Hypothalamus (tissue), 51 donors: ENCODE measurements around the gene PPP2R2C.

ENCODE experiments used
- DNase-seq, 51 donors: peaks; one replicate each; lab custom pipeline; 2025; lab: John Stamatoyannopoulos, UW

Gene PPP2R2C

DNA sequence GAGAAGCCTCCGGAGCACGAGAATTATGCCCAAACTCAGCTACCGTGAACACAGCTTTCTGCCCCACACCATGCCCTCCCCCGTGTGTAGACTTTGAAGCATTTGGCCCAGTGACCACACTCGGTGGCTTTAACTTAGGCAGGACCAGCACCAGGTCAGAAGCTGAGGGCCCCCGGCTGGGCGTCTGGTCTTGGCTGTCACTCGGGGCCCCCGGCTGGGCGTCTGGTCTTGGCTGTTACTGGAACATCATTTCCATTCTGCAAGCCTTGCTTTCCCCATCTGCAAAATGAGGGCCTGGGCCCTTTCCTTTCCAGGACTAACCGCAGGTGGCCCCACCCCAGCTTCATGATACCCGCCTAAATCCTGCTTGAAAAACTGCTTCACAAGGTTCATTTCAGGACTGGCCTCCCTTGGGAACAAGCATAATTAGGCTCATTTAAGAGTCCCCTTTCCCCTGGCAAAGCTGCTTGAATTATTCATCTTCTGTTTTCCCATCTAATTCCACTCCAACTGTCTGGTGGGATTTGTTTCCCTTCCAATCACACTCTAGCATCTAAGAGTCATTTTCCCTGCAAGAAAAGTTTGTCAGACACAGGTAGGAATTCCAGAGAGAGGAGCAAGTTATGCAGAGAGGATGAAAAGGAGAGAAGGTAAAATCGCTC is 120.3 kb downstream of the PPP2R2C start:
- no peak for DNase-seq

DNA sequence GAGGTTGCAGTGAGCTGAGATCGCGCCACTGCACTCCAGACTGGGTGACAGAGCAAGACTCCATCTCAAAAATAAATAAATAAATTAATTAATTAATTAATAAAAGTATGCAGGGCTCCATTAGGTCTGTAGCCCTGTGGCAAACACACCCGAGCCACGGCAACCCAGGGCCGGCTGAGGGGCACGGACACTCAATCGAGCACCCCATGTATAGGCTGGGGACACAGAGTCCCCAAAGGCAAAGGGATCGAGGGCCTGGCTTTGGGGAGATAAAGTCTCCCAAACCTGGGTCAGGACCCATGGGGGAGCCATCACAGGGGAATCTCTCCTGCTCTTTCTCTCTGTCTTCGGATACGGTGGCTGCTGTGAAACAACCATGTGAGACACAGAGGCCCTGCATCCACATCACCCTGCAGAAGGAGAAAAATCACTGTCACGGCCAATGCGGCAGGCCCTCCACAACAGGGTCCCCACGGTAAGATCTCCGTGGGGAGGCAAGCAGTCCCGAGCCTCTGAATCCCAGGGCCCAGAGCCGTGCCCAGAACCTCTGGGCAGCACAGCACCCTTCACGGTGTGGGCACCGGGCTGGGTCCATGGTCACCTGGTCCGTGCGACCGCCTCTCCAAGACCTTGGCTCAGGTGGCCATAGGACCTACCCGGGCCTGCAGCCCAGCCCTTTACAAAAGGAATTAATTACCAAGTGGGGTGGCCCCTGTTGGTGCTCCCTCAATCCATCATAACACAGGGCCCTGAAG is 121.0 kb downstream of the PPP2R2C start:
- no peak for DNase-seq

DNA sequence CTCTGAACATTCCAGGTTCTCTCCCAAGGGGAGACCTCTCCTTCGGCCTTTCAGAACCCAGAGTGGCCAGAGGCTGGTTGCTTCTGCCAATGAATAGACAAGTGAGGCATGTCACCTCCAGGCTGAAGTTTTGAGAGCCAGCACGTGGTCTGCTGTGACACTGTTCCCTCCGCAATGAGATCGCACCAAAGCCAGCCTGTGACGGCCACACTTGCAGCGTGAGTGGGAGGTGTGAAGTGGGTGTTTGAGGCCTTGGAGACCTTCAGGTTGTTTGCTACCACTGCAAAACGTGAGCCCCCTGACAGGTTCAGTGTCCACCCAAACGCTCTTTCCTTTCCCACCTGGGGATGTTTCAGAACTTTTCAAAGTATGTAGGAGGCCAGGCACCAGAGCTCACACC is 121.8 kb downstream of the PPP2R2C start:
- DNase-seq = no peak

DNA sequence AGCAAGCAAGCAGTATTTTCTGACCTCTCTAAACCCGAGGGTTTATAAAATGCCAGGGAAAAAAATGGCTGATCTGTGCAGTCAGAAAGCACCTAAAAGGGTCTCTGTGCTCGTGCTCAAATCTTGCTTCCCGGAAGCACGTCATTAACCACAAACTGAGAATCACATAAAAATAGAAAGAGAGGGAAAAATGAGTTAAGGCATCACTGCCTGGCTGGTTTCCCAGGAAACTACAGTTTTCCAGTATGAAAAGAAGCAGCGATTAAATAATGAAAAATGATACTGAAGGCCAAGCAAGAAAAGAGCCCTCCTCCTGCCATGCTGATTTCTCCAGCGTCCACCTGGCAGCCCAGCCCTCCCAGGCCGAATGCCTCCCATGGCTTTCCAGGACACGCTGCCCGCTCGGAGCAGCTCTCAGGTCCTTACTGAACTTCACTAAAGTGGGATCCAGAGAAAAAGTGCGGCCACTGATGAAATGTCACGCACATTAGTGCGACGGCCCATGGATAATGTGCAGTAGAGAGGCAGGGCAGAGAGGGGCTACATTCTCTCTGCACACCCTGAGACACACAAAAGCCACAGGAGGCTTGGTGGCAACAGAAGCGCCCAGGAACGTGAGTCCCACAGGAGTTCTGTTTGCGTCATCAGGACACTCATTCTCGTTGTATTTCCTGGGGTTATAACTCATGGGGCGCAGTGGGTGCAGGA is 122.4 kb downstream of the PPP2R2C start:
- no peak for DNase-seq

DNA sequence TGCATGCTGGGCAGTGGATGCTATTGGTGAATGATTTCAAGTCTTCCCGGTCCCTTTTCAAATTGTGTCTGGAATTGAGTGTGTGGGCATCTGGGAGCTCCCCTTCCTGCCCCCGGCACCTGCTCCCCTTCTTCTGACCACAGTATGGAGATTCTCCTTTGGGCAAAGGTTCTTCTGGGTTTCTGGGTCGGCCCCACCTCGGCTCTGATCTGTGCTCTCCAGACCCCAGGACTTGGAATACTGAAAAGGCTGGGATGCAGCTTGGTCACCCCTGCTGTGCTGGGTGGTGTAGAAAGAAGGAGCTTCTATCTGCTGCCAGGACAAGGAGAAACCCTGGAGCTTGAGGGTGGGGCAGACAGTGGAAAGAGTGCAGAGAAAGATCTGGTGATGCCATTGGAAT is 124.0 kb downstream of the PPP2R2C start:
- DNase-seq = no peak

DNA sequence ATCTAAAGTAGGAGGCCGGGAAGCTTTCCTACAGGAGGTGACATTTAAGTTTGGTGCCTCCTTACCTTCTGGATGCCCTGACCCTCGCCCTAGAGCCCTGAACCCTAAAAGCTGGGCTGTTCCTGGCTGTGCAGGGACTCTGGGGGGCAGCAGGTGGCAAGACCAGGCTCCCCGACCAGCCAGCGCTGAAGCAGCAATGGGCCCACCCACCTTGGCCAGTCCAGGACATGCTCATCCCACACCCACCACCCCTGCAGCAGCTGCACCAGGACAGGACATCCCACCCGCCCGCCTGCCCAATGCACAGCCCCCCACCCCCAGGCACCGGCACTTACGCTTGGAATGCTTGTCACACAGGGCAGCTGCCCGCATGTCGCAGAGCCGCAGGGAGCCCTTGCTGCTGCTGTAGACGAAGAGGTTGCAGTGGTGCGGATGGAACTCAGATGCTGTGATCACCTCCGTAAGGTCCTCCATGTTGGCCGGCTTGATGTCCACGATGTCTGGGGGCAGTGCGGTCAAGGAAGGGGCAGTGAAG is 124.8 kb downstream of the PPP2R2C start:
- no peak for DNase-seq

DNA sequence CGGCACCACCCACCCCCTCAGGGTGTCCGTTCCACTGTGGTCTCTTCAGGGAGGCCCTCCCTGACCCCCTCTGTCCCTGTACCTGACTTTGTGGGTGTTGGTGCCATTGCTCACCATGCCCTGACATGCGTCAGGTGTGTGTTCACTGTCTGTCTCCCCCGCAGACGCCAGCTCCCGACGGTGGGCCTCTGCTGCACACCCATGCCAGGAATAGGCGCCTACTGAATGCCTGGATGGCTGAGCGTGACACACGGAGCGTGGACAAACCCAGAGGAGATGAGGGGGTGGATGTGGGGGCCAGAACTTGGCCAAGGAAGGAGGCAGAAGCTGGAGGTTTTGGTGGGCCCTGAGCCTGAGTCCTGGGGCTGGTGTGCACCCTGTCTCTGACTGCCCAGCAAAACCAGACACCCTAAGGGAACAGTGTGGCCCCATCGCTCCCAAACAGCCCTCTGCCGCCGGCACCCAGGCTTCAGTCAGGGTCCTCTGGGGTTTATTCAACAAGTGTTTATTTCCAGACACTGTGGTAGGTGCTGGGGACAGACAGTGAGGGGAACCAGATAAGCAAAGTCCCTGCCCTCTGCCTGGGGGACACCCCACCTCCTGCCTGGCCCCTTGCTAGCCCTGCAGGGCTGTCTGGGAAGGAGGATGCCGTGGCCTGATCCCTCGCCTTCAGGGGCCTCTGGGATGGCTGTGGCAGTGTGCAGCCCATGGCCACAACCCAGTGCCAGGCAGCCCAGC is 125.9 kb downstream of the PPP2R2C start:
- peak in 1 of 51 donors; percentile 58 for DNase-seq

DNA sequence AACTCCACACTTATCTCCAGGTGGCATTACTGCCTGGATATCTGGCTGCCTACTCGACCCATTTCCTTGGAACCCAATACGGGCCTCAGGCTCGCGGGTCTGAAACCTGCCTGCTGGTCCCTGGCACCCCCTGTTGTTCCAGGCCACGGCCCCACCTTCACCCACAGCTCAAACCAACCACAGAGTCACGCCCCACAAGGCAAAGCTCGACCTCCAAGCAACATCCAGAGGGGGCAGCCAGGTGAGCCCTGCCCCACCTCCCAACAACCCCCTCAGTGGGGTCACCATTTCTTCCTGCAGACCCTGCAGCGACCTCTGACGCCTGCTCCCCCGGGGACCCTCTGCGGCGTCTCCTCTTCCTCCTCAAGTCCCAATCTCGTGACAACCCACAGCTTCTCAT is 126.5 kb downstream of the PPP2R2C start:
- DNase-seq = no peak

DNA sequence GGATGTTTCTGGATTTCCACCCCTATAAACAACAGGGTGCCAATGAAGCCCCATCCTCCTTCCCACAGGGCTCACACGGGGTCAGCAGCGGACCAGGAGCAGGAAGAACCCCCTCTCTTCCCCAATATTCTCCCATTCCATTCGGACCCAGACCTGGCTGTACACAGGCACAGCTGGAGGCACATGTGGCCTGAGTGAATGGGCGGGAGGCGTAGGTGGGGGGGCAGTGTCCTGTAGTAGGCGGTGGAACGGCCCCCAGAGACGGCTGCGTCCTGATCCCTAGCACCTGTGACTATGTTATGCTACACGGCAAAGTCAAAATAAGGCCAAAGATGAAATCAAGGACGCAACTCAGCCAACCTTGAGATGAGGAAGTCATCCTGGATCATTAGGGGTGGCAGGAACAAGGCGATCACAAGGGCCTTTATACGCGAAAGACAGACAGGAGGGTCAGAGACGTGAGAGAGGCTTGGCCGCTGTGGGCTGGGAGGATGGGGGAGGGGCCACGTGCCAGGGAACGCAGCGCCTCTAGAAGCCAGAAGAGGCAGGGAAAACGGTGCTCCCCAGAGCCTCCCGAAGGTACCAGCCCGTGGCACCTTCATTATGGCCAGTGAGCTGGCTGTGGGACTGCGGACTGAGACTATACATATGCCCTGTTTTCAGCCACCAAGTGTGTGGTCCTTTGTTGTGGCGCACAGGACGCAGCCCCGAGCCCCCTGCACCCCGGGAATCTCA is 127.2 kb downstream of the PPP2R2C start:
- DNase-seq = no peak

DNA sequence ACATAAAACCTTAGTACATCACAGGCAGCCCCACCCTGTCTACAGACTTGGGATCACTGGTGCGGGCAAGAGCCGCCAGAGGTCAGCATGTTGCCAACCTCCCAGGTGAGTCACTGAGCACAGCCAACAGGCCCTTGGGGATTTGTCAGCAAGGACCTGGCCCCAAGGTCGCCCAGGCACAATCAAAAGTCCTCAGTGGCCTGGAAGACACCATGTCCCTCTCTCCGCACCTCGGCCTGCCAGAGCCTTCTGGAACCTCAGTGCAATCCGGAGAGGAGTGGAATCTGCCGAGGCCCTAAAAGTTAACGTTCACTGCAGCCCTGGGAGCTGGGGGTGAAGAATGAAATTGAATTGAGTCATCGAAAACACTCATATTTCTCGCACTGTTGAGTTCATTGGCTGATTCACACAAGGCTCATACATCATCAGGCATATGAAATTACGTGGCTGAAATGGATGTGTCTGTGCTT is 128.4 kb downstream of the PPP2R2C start:
- DNase-seq = peak in 1 of 51 donors; percentile 74

DNA sequence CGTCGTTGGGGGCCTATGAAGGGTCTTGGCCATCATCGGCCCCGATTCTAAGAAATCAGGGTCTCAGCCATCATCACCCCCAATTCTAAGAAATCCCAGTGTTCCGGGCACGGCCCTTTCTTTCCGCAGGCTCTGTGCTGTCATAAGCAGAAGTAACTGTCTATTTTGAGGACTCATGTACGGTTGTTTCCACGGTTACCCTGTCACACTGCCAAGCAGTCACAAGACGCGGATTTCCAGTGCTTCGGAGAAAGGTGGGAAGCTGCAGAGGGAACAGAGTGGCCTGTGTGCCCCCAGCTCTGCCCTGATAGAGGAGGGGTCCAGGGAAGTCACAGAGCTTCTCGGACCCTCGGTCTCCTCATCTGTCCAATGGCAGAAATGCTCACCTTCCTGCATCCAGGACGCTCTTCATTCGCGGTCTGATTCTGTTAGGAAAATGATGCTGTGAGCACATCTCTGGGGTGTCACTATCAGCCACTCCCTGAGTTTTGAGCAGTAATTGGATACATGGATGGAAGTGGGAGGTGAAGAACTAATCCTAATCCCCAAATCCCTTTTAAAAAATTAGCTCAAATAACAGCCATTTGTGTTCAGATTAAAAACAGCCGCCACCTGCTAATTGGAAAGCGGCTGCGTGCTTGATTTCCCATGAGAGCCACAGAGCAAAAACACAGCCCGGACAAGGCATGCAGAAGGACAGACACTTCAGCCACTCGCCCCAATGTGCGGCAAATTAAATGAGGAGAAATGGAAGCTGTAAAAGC is 129.7 kb downstream of the PPP2R2C start:
- DNase-seq = peak in 19 of 51 donors; percentile 7 to 75 (median 28)

DNA sequence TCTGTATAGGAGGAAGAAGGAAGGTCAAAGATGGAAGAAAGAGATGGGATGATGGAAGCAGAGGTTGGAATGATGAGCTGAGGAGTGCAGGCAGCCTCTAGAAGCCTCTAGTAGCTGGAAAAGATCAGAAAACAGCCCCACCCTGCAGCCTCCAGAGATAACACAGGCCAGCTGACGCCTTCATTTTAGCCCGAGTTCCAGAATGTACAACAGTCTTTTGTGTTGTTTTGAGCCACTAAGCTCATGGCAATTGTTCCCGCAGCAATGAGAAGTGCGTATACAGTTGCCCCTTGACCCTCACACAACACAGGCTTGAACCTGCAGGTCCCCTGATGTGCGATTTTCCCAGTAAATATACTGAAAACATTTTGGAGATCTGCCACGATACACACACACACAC is 130.7 kb downstream of the PPP2R2C start:
- DNase-seq = no peak

DNA sequence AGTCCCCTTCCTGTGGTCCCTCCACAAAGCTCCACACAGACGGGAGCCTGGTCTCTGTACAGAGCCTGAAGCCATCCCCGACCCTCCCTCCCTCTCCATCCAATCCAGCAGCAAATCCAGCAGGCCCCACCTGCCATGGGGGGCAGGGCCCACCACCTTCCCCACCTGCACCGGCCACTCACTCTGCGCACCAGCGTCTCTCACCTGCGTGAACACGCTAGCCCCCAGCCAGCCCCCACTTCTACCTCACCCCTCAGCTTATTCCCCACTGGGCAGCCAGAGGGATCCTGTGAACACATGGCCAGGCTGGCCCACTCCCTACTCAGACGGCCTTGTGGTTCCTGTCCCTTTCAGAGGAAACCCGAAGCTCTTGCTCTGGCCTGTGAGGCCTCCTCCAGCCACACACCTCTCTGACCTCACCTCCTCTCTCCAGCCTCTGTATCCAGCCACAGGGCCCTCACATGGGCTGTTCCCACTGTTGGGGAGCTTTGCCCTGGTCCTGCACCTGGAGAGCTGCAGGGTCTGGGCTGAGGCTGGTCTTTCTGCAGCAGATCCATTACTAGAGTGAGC is 131.9 kb downstream of the PPP2R2C start:
- DNase-seq = no peak

DNA sequence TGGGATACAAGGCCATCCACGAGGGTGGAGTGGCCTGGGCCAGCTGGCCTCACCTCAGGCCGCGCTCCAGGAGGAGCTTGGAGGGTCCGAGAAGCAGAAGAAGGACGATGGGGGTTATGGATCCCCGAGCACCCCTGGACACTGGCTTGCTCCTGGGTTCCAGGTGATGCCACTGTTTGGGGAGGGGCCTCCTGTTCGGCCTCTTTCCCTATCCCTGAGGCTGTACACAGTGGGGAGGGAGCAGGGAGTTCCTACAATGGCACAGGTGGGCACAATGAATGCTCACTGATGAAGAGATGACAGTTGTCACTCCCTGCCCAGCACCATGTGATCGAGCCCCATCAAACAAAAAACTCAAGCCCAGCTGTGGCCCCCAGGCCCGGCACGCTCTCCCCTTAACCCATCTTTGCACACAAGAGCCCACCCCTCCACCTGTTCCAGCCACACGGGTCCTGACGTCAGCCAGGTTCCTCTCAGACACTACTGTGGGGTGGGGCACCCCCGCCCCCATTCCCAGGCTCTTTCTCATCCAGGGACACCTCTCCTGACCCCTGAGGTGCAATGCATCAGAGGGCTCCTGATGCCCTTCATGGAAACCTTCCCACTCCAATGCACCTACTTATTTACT is 132.5 kb downstream of the PPP2R2C start:
- DNase-seq = no peak

DNA sequence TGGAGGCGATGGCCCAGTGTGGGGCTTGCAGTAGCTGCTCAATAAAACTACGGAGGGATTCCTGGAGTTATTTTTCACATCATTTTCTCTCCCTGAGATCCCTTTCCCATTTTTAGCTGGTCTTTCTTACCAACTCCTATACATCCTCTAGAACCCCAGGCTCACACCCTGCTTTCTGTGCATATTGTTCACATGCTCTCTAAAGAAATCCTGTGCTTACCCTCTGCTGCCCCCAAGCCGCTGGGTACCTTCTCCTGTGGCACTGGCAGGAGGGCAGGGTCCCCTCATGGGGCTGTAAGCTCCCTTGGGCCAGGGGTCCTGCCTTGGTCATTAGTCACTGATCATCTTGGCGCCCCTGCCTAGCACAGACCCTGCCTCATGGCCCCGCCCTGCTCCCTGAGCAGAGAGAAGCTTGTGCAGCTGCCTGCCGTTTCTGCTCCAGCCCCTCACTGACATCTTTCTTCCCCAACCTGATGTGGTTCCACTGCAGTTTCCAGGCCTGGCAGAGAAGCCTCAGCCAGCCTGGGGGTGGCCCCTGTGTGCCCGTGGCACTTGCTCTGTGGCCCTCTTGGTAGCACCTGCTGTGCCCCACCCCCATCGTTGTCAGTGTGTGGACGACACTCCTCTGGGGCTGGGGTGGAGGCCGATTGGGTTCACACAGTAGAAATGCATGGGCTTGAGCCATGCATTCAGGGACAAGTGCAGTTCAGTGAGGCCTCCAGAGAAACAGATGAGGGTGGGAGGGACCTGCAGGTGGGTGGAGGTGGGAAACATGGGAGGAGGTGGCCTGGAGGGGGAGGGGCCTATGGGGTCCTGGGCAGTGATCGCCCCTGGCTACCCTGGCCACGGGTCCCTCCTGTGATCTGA is 133.2 kb downstream of the PPP2R2C start:
- DNase-seq = no peak

DNA sequence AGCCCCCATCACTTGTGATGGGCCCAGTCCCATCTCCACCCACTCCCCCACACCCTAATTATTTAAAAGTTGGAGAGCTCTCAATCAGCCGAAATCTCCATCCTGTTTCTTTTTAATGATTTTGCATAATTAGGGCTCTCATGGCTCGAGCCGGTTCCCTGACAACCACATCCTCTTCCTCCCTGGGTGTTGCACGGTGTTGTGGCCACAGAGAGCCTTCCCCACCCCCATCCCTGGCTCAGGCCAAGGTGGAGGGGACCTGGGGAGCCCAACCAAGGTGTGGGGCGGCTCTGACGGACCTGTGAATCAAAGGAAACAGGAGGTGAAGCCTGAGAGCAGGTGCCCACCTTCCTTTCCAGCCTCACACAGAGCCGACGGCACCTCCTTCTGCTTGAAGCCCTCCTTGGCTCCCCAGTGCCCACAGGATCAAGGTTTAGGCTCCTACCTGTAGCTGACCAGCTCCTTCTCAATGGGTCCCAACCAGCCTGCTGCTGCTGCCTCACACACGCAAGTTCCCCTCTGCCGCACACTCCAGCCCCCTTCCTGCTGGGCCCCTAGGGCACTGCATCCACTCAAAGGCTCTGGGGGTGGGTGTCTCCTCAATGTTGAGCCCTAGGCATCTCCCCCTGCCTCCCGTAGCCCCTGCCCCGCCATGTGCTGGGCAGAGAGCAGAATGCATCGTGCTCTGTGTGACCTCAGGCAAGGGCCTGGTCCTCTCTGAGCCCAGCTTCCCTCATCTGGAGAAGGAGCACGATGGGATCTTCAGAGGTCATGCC is 134.1 kb downstream of the PPP2R2C start:
- DNase-seq = no peak
